Measurements from ENCODE around the gene FMN1.

The FMN1 gene

DNA sequence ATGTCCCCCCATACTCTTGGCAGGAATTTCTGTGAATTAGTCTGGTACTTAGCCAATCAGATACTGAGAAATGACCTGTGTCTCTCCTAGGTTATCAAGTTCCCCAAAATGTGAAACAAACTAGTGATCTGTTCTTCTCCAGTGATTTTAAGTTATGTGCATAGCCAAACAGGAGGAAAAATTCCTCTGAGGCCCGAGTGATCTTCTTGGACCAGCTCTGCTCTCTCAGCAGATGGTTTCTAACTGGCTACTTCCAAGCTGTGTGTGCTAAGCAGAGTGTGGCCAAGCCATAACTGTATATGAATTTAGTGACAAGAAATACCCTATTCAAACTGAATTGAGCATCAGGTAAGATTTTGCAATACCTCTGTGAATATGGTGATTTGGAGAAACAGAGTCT lies 387.2 kb downstream of the FMN1 start:
- no peak for TF ChIP-seq CTCF (IDR thresholded peaks at IDR 0.05)
- H3K4me1 ChIP-seq (ENCODE audit: control insufficient read depth in 1 of 2, insufficient read depth in 1 of 2, low read depth in 1 of 2, low read length in 1 of 2) = no peaks in the 10 kb centered on the region
- H3K27ac ChIP-seq = no peak overlapping the region
- no peaks in the 10 kb centered on the region for H3K9me3 ChIP-seq
- H3K27me3 ChIP-seq = peaks cover 25% of the 10 kb centered on the region
- H3K36me3 ChIP-seq = no peaks in the 10 kb centered on the region
- H3K4me3 ChIP-seq (ENCODE audit: low read depth in 1 of 2, low read length in 1 of 2) = no peak overlapping the region

DNA sequence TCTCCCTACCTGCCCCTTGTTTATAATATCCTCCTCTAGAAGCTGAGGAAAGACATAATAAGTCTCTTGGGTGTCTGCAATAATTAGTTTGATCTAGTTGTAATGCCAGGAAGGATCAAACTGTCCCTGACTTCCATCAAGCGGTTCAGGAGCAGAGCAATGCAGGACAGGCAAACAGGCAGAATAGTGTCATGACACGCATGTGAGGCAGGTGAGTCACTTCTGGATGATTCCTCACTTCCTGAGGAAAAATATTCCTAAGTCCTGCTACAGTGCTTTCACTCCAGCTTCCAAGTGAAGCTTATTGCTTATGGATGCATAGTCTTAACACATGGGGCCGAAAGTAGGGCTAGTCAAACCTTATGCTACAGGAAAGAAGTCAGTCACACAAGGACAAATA lies 390.9 kb downstream of the FMN1 start:
- Histone ChIP-seq H3K9me3 (no peaks in the 10 kb centered on the region), H3K4me3 (ENCODE audit: low read depth in 1 of 2, low read length in 1 of 2) (no peak overlapping the region), H3K27ac (no peak overlapping the region), H3K4me1 (ENCODE audit: control insufficient read depth in 1 of 2, insufficient read depth in 1 of 2, low read depth in 1 of 2, low read length in 1 of 2) (no peaks in the 10 kb centered on the region), H3K36me3 (no peaks in the 10 kb centered on the region), H3K27me3 (peaks cover 50% of the 10 kb centered on the region)
- TF ChIP-seq CTCF (IDR thresholded peaks at IDR 0.05) = no peak

- TF ChIP-seq CTCF (IDR thresholded peaks at IDR 0.05) = no peak
- Histone ChIP-seq H3K4me1 (ENCODE audit: control insufficient read depth in 1 of 2, insufficient read depth in 1 of 2, low read depth in 1 of 2, low read length in 1 of 2) (no peaks in the 10 kb centered on the region), H3K9me3 (no peaks in the 10 kb centered on the region), H3K27ac (no peak overlapping the region), H3K4me3 (ENCODE audit: low read depth in 1 of 2, low read length in 1 of 2) (no peak overlapping the region), H3K36me3 (no peaks in the 10 kb centered on the region), H3K27me3 (peaks cover 50% of the 10 kb centered on the region)
These were observed 392.1 kb downstream of the FMN1 start for GRCh38 chr15:32802286-32802936.

GRCh38 chr15:32799936-32800535 lies 394.5 kb downstream of the FMN1 start:
- Histone ChIP-seq H3K27me3 (peaks cover 50% of the 10 kb centered on the region), H3K27ac (no peak overlapping the region), H3K4me1 (ENCODE audit: control insufficient read depth in 1 of 2, insufficient read depth in 1 of 2, low read depth in 1 of 2, low read length in 1 of 2) (no peaks in the 10 kb centered on the region), H3K4me3 (ENCODE audit: low read depth in 1 of 2, low read length in 1 of 2) (no peak overlapping the region), H3K9me3 (no peaks in the 10 kb centered on the region), H3K36me3 (no peaks in the 10 kb centered on the region)
- TF ChIP-seq CTCF (IDR thresholded peaks at IDR 0.05) = no peak

DNA sequence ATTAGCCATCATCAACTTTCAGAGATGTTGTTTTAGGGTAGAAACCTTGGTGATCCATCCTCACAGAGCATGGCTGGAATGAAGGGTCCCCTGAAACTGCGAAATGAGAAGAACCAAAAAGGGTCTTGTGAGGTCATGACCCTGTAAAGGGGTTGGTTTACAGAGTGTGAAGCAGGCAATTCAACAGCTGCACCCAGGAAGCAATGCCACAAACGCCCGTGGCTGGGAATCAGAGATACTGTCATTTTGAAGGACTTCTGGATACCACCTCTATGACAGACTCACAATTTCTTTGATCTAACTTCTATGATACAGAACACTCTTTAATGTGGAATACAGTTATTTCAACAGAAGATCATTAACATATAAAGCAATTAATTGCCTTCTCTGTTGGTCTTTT lies 397.7 kb downstream of the FMN1 start:
- no peaks in the 10 kb centered on the region for H3K36me3 ChIP-seq
- TF ChIP-seq CTCF (IDR thresholded peaks at IDR 0.05) = no peak
- H3K4me1 ChIP-seq (ENCODE audit: control insufficient read depth in 1 of 2, insufficient read depth in 1 of 2, low read depth in 1 of 2, low read length in 1 of 2) = no peaks in the 10 kb centered on the region
- no peaks in the 10 kb centered on the region for H3K9me3 ChIP-seq
- H3K27me3 ChIP-seq = peaks cover 27% of the 10 kb centered on the region
- H3K27ac ChIP-seq = no peak overlapping the region
- H3K4me3 ChIP-seq (ENCODE audit: low read depth in 1 of 2, low read length in 1 of 2) = no peak overlapping the region
